ENCODE measurements around the gene PRDM5.

The PRDM5 gene

GRCh38 chr4:120916937-120917336 is 5.6 kb downstream of the PRDM5 start:
- FAIRE-seq, result no peak
- no peak for DNase-seq (ENCODE audit: insufficient read length, low spot score)

GRCh38 chr4:120915336-120915735 is 7.2 kb downstream of the PRDM5 start:
- FAIRE-seq, result no peak
- DNase-seq (ENCODE audit: insufficient read length, low spot score), result no peak

- FAIRE-seq (no peak), DNase-seq (ENCODE audit: insufficient read length, low spot score) (no peak)
These were observed 19.1 kb downstream of the PRDM5 start for GRCh38 chr4:120903419-120903818.

GRCh38 chr4:120902925-120903324 is 19.6 kb downstream of the PRDM5 start:
- DNase-seq (ENCODE audit: insufficient read length, low spot score) (no peak), FAIRE-seq (no peak)

GRCh38 chr4:120901731-120902130 is 20.8 kb downstream of the PRDM5 start:
- FAIRE-seq (no peak), DNase-seq (ENCODE audit: insufficient read length, low spot score) (no peak)

- FAIRE-seq (no peak), DNase-seq (ENCODE audit: insufficient read length, low spot score) (no peak)
These were observed 24.4 kb downstream of the PRDM5 start for GRCh38 chr4:120897981-120898719.

GRCh38 chr4:120895554-120895953 is 27.0 kb downstream of the PRDM5 start:
- no peak for FAIRE-seq
- DNase-seq (ENCODE audit: insufficient read length, low spot score), result no peak

- DNase-seq (ENCODE audit: insufficient read length, low spot score) (no peak), FAIRE-seq (no peak)
These were observed 29.2 kb downstream of the PRDM5 start for GRCh38 chr4:120893314-120893713.

- FAIRE-seq, result no peak
- DNase-seq (ENCODE audit: insufficient read length, low spot score), result no peak
These were observed 36.3 kb downstream of the PRDM5 start for GRCh38 chr4:120886191-120886590.

GRCh38 chr4:120881846-120882245 is 40.7 kb downstream of the PRDM5 start:
- DNase-seq (ENCODE audit: insufficient read length, low spot score) (no peak), FAIRE-seq (no peak)

- DNase-seq (ENCODE audit: insufficient read length, low spot score), result no peak
- no peak for FAIRE-seq
These were observed 41.2 kb downstream of the PRDM5 start for GRCh38 chr4:120881351-120881750.

- no peak for DNase-seq (ENCODE audit: insufficient read length, low spot score)
- no peak for FAIRE-seq
These were observed 45.5 kb downstream of the PRDM5 start for GRCh38 chr4:120877021-120877420.

- DNase-seq (ENCODE audit: insufficient read length, low spot score) (no peak), FAIRE-seq (no peak)
These were observed 47.4 kb downstream of the PRDM5 start for GRCh38 chr4:120874792-120875774.

GRCh38 chr4:120873554-120873953 is 49.0 kb downstream of the PRDM5 start:
- DNase-seq (ENCODE audit: insufficient read length, low spot score) (no peak), FAIRE-seq (no peak)

GRCh38 chr4:120871173-120871572 is 51.4 kb downstream of the PRDM5 start:
- no peak for FAIRE-seq
- DNase-seq (ENCODE audit: insufficient read length, low spot score), result no peak

- FAIRE-seq (no peak), DNase-seq (ENCODE audit: insufficient read length, low spot score) (no peak)
These were observed 52.2 kb downstream of the PRDM5 start for GRCh38 chr4:120870279-120870673.

- DNase-seq (ENCODE audit: insufficient read length, low spot score) (no peak), FAIRE-seq (no peak)
These were observed 52.8 kb downstream of the PRDM5 start for GRCh38 chr4:120869613-120870278.

- FAIRE-seq, result no peak
- no peak for DNase-seq (ENCODE audit: insufficient read length, low spot score)
These were observed 55.0 kb downstream of the PRDM5 start for GRCh38 chr4:120867506-120867905.

- FAIRE-seq, result peak; percentile 75
- DNase-seq (ENCODE audit: insufficient read length, low spot score), result no peak
These were observed 56.5 kb downstream of the PRDM5 start for GRCh38 chr4:120865985-120866384.

- FAIRE-seq (no peak), DNase-seq (ENCODE audit: insufficient read length, low spot score) (no peak)
These were observed 57.6 kb downstream of the PRDM5 start for GRCh38 chr4:120864969-120865368.

- FAIRE-seq, result no peak
- no peak for DNase-seq (ENCODE audit: insufficient read length, low spot score)
These were observed 60.1 kb downstream of the PRDM5 start for GRCh38 chr4:120862432-120862831.

Measured in GM19239 (cell line).